ENCODE measurements around the gene LMTK3. TPM values are rescaled to one million over a fixed set of nuclear protein-coding genes. Genes with fewer than 3 reads are reported as not detected.
A peak's percentile ranks its signal among the peaks of the same experiment; 100 is the strongest.

Gene LMTK3
- polyA plus RNA-seq, 1 donor (not counting 4 experiments of a cell fraction or from before 2014, with no cell fraction given), result 0.51 TPM

DNA sequence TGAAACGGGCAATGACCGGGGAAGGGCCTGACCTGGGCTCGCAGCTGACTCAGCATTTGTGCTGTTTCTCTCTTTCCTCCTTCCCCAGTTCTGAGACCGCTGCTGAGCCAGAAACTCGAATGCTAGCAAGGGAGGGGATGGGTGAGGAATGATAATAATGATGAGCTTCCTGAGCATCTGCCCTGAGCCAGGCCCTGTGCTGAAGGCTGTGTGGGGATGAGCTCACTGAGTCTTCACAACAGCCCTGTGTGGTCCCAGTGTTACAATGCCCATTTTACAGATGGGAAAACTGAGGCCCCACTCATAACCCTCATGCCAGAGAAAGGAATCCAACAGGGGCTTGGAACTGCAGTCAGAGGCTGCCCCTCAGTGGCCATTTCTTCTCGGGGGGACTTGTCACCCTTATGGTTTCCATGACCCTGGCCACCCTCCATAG, 48.5 kb upstream of the LMTK3 start:
- H3K4me3 ChIP-seq (ENCODE audit: control insufficient read depth in 2 of 3, extremely low read depth in 1 of 3, insufficient read depth in 2 of 3, low read depth in 1 of 3, low read length in 3 of 3), result no peak overlapping the region
- H2AFZ ChIP-seq (ENCODE audit: control insufficient read depth, low read length), result no peak overlapping the region
- H3K9me1 ChIP-seq (ENCODE audit: control insufficient read depth, extremely low read depth, insufficient read depth, low read length), result no peaks in the 10 kb centered on the region
- no peak for TF ChIP-seq EZH2 (IDR thresholded peaks at IDR 0.05; ENCODE audit: low read length)
- TF ChIP-seq, protein P1, sequence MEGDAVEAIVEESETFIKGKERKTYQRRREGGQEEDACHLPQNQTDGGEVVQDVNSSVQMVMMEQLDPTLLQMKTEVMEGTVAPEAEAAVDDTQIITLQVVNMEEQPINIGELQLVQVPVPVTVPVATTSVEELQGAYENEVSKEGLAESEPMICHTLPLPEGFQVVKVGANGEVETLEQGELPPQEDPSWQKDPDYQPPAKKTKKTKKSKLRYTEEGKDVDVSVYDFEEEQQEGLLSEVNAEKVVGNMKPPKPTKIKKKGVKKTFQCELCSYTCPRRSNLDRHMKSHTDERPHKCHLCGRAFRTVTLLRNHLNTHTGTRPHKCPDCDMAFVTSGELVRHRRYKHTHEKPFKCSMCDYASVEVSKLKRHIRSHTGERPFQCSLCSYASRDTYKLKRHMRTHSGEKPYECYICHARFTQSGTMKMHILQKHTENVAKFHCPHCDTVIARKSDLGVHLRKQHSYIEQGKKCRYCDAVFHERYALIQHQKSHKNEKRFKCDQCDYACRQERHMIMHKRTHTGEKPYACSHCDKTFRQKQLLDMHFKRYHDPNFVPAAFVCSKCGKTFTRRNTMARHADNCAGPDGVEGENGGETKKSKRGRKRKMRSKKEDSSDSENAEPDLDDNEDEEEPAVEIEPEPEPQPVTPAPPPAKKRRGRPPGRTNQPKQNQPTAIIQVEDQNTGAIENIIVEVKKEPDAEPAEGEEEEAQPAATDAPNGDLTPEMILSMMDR (optimal IDR thresholded peaks at IDR 0.05 in 1 of 3, IDR thresholded peaks at IDR 0.05 in 1 of 3, conservative IDR thresholded peaks at IDR 0.05 in 1 of 3; ENCODE audit: extremely low read depth in 1 of 3, insufficient read depth in 2 of 3, low read length in 3 of 3), result peak in 1 of 3 experiments; percentile 29
- H3K27me3 ChIP-seq (ENCODE audit: control insufficient read depth, extremely low read depth, insufficient read depth, low read length), result no peaks in the 10 kb centered on the region
- no peaks in the 10 kb centered on the region for H3K36me3 ChIP-seq (ENCODE audit: control insufficient read depth in 2 of 2, extremely low read depth in 1 of 2, insufficient read depth in 2 of 2, low read length in 2 of 2)
- FAIRE-seq, result no peak
- no peak overlapping the region for H3K4me2 ChIP-seq (ENCODE audit: control insufficient read depth, extremely low read depth, insufficient read depth, low read depth, low read length)
- no peak overlapping the region for H3K9ac ChIP-seq (ENCODE audit: control insufficient read depth, extremely low read depth, insufficient read depth, low read length)
- H3K27ac ChIP-seq (ENCODE audit: control insufficient read depth, insufficient read depth, low read length), result no peak overlapping the region
- no peak for DNase-seq (ENCODE audit: low read depth, low spot score)
- H3K9me3 ChIP-seq (ENCODE audit: control insufficient read depth, low read depth, low read length), result no peaks in the 10 kb centered on the region
- no peaks in the 10 kb centered on the region for H4K20me1 ChIP-seq (ENCODE audit: control insufficient read depth, extremely low read depth, insufficient read depth, low read length)
- dilution Hi-C loops (cut with MboI; ENCODE audit: extremely low pct_ligation_motif_present, low sequenced_read_pairs), result no loop called here
- no peaks in the 10 kb centered on the region for H3K79me2 ChIP-seq (ENCODE audit: control insufficient read depth, insufficient read depth, low read length)
- H3K4me1 ChIP-seq (ENCODE audit: control insufficient read depth, extremely low read depth, insufficient read depth, low read length), result peaks cover 10% of the 10 kb centered on the region

DNA sequence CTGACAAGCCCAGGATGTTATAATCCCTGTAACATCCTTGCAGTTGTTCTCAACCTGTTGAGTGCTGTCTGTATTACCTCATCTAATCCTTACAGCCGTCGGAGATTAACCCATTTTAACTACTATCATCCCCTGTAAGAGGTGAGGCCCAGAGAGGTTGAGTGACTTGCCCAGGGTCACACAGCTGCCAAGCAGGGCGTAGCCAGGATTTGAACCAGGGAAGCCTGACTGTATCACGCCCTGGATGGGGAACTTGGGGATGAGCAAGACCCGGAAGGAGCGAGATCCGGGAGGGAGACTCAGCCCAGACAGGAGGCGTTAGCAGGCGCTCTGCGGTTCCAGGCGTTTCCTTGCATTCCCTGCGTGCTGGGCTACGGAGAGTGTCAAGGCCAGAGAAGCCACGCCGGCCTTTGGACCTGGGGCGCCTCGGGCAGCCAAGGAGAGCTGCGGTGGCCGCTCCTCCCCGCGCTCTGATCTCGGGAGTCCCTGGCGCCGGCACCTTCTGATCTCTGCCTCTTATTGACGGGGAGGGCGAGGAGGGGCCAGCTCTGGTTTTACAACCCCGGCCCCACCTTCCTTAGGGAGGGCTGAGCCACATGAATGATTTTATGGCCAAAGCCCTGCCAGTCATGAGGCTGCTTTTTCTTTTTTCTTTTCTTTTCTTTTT, 46.5 kb upstream of the LMTK3 start:
- H3K4me2 ChIP-seq (ENCODE audit: control insufficient read depth, extremely low read depth, insufficient read depth, low read depth, low read length), result peak overlapping the region; percentile 4
- FAIRE-seq (peak; percentile 34), DNase-seq (ENCODE audit: low read depth, low spot score) (peak; percentile 49)
- no peak overlapping the region for H3K27ac ChIP-seq (ENCODE audit: control insufficient read depth, insufficient read depth, low read length)
- TF ChIP-seq EZH2 (IDR thresholded peaks at IDR 0.05; ENCODE audit: low read length), result no peak
- TF ChIP-seq, protein P1 (optimal IDR thresholded peaks at IDR 0.05 in 1 of 3, IDR thresholded peaks at IDR 0.05 in 1 of 3, conservative IDR thresholded peaks at IDR 0.05 in 1 of 3; ENCODE audit: extremely low read depth in 1 of 3, insufficient read depth in 2 of 3, low read length in 3 of 3), result no peak
- peaks cover 16% of the 10 kb centered on the region for H3K4me1 ChIP-seq (ENCODE audit: control insufficient read depth, extremely low read depth, insufficient read depth, low read length)
- peak overlapping the region; percentile 19 for H3K9ac ChIP-seq (ENCODE audit: control insufficient read depth, extremely low read depth, insufficient read depth, low read length)
- H3K9me3 ChIP-seq (ENCODE audit: control insufficient read depth, low read depth, low read length), result no peaks in the 10 kb centered on the region
- H3K9me1 ChIP-seq (ENCODE audit: control insufficient read depth, extremely low read depth, insufficient read depth, low read length), result no peaks in the 10 kb centered on the region
- H4K20me1 ChIP-seq (ENCODE audit: control insufficient read depth, extremely low read depth, insufficient read depth, low read length), result no peaks in the 10 kb centered on the region
- H3K36me3 ChIP-seq (ENCODE audit: control insufficient read depth in 2 of 2, extremely low read depth in 1 of 2, insufficient read depth in 2 of 2, low read length in 2 of 2), result no peaks in the 10 kb centered on the region
- no peak overlapping the region for H3K4me3 ChIP-seq (ENCODE audit: control insufficient read depth in 2 of 3, extremely low read depth in 1 of 3, insufficient read depth in 2 of 3, low read depth in 1 of 3, low read length in 3 of 3)
- H3K79me2 ChIP-seq (ENCODE audit: control insufficient read depth, insufficient read depth, low read length), result no peaks in the 10 kb centered on the region
- peak overlapping the region; percentile 24 for H2AFZ ChIP-seq (ENCODE audit: control insufficient read depth, low read length)
- H3K27me3 ChIP-seq (ENCODE audit: control insufficient read depth, extremely low read depth, insufficient read depth, low read length), result no peaks in the 10 kb centered on the region
- dilution Hi-C loops (cut with MboI; ENCODE audit: extremely low pct_ligation_motif_present, low sequenced_read_pairs), result no loop called here

Data from keratinocyte (primary cell).